Heart left ventricle (tissue), 16 donors: ENCODE results near the gene DCTN4. TPM values are rescaled to one million over a fixed set of nuclear protein-coding genes. Genes with fewer than 3 reads are reported as not detected.

ENCODE experiments used
- ATAC-seq, 4 donors: fragments of 200-7000 bp; cut with Tn5 transposase; one replicate each; pipeline ENCODE4 v1.9.1; 2020 to 2022; ENCODE audit warnings: moderate library complexity in 4 of 4, mild to moderate bottlenecking in 3 of 4, moderate number of reproducible peaks in 1 of 4
- DNase-seq, 5 donors: peaks; one replicate each; pipeline ENCODE4 v3.0.0-alpha.2; 2020
- H3K27ac ChIP-seq, 12 donors: fragments of 200-600 bp; sonication (generic) in 4 of 12; one replicate each; pipeline versions ENCODE4 v1.5.0 to v1.8.0; 2016 to 2022; ENCODE audit warnings: mild to moderate bottlenecking in 2 of 12
- H3K27me3 ChIP-seq, 9 donors: fragments of 200-600 bp; sonication (generic) in 2 of 9; one replicate each; pipeline versions ENCODE4 v1.5.1 to v1.8.0; 2016 to 2022; ENCODE audit warnings: mild to moderate bottlenecking in 3 of 9
- H3K36me3 ChIP-seq, 9 donors: fragments of 200-600 bp; sonication (generic) in 2 of 9; one replicate each; pipeline versions ENCODE4 v1.5.0 to v1.8.0; 2018 to 2022; ENCODE audit warnings: mild to moderate bottlenecking in 2 of 9
- H3K4me1 ChIP-seq, 12 donors: fragments of 200-600 bp; sonication (generic) in 4 of 12; one replicate each; pipeline versions ENCODE4 v1.5.0 to v1.8.0; 2016 to 2022; ENCODE audit warnings: mild to moderate bottlenecking in 3 of 12
- H3K4me3 ChIP-seq, 12 donors: fragments of 200-600 bp; sonication (generic) in 4 of 12; one replicate each; pipeline versions ENCODE4 v1.5.0 to v1.8.0; 2017 to 2022; ENCODE audit warnings: mild to moderate bottlenecking in 9 of 12, moderate library complexity in 4 of 12
- H3K9me3 ChIP-seq, 12 donors: fragments of 200-600 bp; sonication (generic) in 4 of 12; one replicate each; pipeline versions ENCODE4 v1.5.0 to v1.8.0; 2016 to 2022; ENCODE audit warnings: mild to moderate bottlenecking in 1 of 12
- POLR2A ChIP-seq, 2 donors: fragments of 450-650 bp; IDR thresholded peaks; one replicate each; pipeline ENCODE4 v1.6.1; 2017; ENCODE audit warnings: antibody characterized with exemption in 2 of 2, mild to moderate bottlenecking in 2 of 2, moderate library complexity in 2 of 2
- WGBS, 4 donors: extraction: QIAGEN DNeasy Blood & Tissue Kit in 2 of 4; methylation state at CpG; one replicate each; pipeline versions ENCODE4 v1.1.5 to v1.1.7; 2013 to 2018; 5-methylcytosine and 5-hydroxymethylcytosine counted together
- intact Hi-C, 10 donors: fragments of 100-400 bp; cut with DNase I; formaldehyde crosslinking; loops; one replicate each; pipeline versions ENCODE4 v1.11.1 to v1.14.2; 2022
- polyA plus RNA-seq, 2 donors: library from polyadenylated mRNA; stranded (reverse); fragments of 200-250 nt; gene quantifications; one replicate each; pipeline ENCODE4 v1.2.3, GENCODE V29; 2013
- total RNA-seq, 9 donors: library from RNA; depleted of rRNA in 2 of 9; stranded (reverse); fragments of >200 nt in 2 of 9; fragmentation: NEBNext Ultra II Directional in 3 of 9; extraction: Animal tissue kit (Norgen Biotek cat#: 25700) in 3 of 9; gene quantifications; one replicate each; pipeline versions ENCODE4 v1.1.0 to v1.2.4, GENCODE V29; 2016 to 2023
- TF ChIP-seq, protein P1 (sequence below), 12 donors: fragments of 200-600 bp; sonication (generic) in 4 of 12; IDR thresholded peaks; one replicate each; pipeline versions ENCODE4 v1.5.0 to v1.8.0; 2018 to 2022; ENCODE audit warnings: antibody characterized with exemption in 12 of 12, mild to moderate bottlenecking in 5 of 12
- donor health status: ischemic (EF 13 %, LVEDD 7.1; RV severe dilation, severe dysfunction).
- donor health status: healthy with polysubstance abuse.
- donor health status: DM: no; HTN: yes; CAD: no.
- donor health status: DM: no; HTN: no; CAD: no.
- donor health status: ischemic (EF 25% LVEDD 6.9; RV normal size, moderate dysfunction).
- donor health status: ischemic (EF 25% LVEDD 5.7; RV mildly dilated, moderate dysfunction).
- donor health status: healthy.
- donor health status: DM: yes; HTN: yes; CAD: no.
- donor health status: ischemic (EF 35%, LVEDD 5.7; RV mildly dilated, moderate dysfunction).
- donor health status: nonischemic (EF 11% LVEDD 7.7; RV severe dilation, severe dysfunction).
- donor health status: DM: yes; HTN: yes; CAD: no.
- donor health status: PGD.
- donor health status: ischemic (EF 29% LVEDD 5.4; RV normal size, mild dysfunction).
- donor health status: nonischemic (EF 23%, LVEDD 6.1; RV moderate dilation, normal function).

DCTN4 gene
- total and polyA plus RNA-seq, 11 donors: 18.9 to 70.6 (median 44.2) TPM

DNA sequence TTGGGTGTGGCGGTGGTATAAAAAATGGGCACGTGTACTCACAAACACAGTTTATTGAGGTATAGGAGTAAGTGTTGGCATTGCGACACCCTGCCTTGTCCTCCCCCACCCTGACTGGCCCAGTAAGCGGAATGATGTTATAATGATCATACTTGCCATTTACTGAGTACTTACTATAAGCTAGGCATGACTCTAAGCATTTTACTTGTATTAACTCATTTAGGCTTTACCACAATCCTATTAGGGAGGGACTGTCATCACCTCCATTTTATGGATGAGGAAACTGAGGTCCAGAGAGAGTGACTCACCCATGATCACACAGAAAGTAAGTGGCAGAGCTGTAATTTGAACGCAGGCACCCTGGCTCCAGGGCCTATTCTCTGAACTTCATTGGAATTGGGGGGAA, 22.0 kb upstream of the DCTN4 start:
- DNase-seq: no peak
- H3K9me3 ChIP-seq: peaks cover 0 to 2% (median 0%) of the 10 kb centered on the region in 12 donors
- H3K27ac ChIP-seq: peak overlapping the region; percentile 79 to 93 (median 90)
- TF ChIP-seq POLR2A (IDR thresholded peaks at IDR 0.05): no peak
- TF ChIP-seq, protein P1, sequence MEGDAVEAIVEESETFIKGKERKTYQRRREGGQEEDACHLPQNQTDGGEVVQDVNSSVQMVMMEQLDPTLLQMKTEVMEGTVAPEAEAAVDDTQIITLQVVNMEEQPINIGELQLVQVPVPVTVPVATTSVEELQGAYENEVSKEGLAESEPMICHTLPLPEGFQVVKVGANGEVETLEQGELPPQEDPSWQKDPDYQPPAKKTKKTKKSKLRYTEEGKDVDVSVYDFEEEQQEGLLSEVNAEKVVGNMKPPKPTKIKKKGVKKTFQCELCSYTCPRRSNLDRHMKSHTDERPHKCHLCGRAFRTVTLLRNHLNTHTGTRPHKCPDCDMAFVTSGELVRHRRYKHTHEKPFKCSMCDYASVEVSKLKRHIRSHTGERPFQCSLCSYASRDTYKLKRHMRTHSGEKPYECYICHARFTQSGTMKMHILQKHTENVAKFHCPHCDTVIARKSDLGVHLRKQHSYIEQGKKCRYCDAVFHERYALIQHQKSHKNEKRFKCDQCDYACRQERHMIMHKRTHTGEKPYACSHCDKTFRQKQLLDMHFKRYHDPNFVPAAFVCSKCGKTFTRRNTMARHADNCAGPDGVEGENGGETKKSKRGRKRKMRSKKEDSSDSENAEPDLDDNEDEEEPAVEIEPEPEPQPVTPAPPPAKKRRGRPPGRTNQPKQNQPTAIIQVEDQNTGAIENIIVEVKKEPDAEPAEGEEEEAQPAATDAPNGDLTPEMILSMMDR (IDR thresholded peaks at IDR 0.05): no peak
- intact Hi-C loops: loop anchor here in 2 of 10 donors (5.0 to 10.0 kb wide), 2 partner anchors 79 to 374 kb away; partner anchors contain the start of genes ANXA6 (in 1 of the 2) and RBM22 (in 1 of the 2)
- no peaks in the 10 kb centered on the region for H3K36me3 ChIP-seq
- 79 to 87% (median 84%) methylated on average over 5 of the region's 5 CpGs for WGBS, 4 donors
- ATAC-seq: no peak
- H3K27me3 ChIP-seq: no peaks in the 10 kb centered on the region
- H3K4me3 ChIP-seq: peak overlapping the region; percentile 2 to 87 (median 75)
- peaks cover 9 to 80% (median 52%) of the 10 kb centered on the region in 12 donors for H3K4me1 ChIP-seq

- 66 to 67% (median 66%) methylated on average over 6 of the region's 6 CpGs for WGBS, 4 donors
- Histone ChIP-seq H3K4me1 (peaks cover 9 to 75% (median 51%) of the 10 kb centered on the region in 12 donors), H3K27me3 (no peaks in the 10 kb centered on the region), H3K36me3 (no peaks in the 10 kb centered on the region), H3K4me3 (peak overlapping the region; percentile 2 to 87 (median 75)), H3K27ac (peak overlapping the region; percentile 79 to 93 (median 90)), H3K9me3 (no peaks in the 10 kb centered on the region)
- TF ChIP-seq, protein P1 (IDR thresholded peaks at IDR 0.05): no peak
- peak in 1 of 2 donors; percentile 41 for TF ChIP-seq POLR2A (IDR thresholded peaks at IDR 0.05)
- DNase-seq: peak in 3 of 5 donors; percentile 38 to 71 (median 68)
- ATAC-seq: peak; percentile 11 to 30 (median 26)
- intact Hi-C loops: loop anchor here in 2 of 10 donors (5.0 to 10.0 kb wide), 2 partner anchors 78 to 375 kb away; partner anchors contain the start of genes ANXA6 (in 1 of the 2) and RBM22 (in 1 of the 2)
Observed at GRCh38 chr5:150780187-150780692, 21.4 kb upstream of the DCTN4 start.

DNA sequence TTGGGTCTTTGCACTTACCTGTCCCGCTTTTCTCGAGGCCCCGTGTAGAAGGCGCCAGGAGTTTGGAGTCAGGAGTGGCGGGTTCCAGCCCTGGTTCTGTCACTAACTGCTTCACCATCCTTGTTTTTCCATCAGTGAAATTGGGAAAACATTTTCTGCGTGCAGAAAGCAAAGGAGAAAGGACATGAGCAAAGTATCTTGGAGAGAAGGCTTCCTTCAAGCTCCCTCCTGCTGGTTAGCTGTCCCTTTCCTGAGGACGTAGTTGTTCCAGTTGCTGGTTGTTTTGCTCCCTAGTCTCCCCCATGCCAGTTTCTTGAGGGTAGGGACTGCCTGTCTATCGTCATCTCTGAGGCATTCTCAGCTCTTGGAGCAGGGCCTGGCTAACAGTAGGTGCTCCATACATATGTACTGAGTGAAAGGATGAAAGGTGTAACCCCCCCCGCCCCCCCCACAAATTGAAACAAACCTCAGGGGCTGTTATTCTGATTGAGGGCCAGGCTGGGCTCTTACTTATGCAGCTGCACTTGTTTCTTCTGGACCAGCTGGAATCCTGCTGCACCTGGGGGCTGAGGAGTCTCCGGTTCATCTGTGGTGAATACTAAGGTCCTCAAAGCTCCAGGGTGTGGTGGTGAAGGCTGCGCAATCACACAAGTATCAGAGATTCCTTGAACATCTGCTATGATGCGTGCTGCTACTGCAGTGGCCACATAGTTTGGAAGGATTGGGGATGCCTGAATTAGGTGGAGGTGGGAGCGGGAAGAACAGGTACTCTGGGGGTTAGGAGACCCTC, 20.8 kb upstream of the DCTN4 start:
- H3K4me1 ChIP-seq: peaks cover 9 to 68% (median 48%) of the 10 kb centered on the region in 12 donors
- WGBS, 4 donors: 40 to 45% (median 42%) methylated on average over 12 to 13 of the region's 13 CpGs
- H3K27me3 ChIP-seq: no peaks in the 10 kb centered on the region
- H3K9me3 ChIP-seq: no peaks in the 10 kb centered on the region
- no peak for TF ChIP-seq POLR2A (IDR thresholded peaks at IDR 0.05)
- TF ChIP-seq, protein P1 (IDR thresholded peaks at IDR 0.05): no peak
- ATAC-seq: no peak
- no peak for DNase-seq
- no peaks in the 10 kb centered on the region for H3K36me3 ChIP-seq
- peak overlapping the region; percentile 79 to 93 (median 90) for H3K27ac ChIP-seq
- intact Hi-C loops: loop anchor here in 3 of 10 donors (2.0 to 10.0 kb wide), 4 partner anchors 21 to 375 kb away; partner anchors contain the start of genes RBM22 (in 2 of the 3), ANXA6 (in 1 of the 3) and DCTN4 (in 1 of the 3)
- H3K4me3 ChIP-seq: peak overlapping the region; percentile 57 to 87 (median 75)
